Upper lobe of left lung (tissue), 4 donors: Measurements from ENCODE around the gene GRID1.

Experiments
- CTCF ChIP-seq, 6 experiments: fragments of 450-650 bp in 4 of 6; fragments of 200-600 bp in 2 of 6; sonication (generic) in 2 of 6; IDR thresholded peaks; one replicate each; pipeline ENCODE4 v1.5.1; 2016 to 2019; ENCODE audit warnings: antibody characterized with exemption in 6 of 6
- POLR2A ChIP-seq, 4 donors: fragments of 450-650 bp; IDR thresholded peaks; one replicate each; pipeline ENCODE4 v1.5.1; 2016 to 2017; ENCODE audit warnings: antibody characterized with exemption in 4 of 4, mild to moderate bottlenecking in 2 of 4
- POLR2AphosphoS5 ChIP-seq, 2 donors: sonication (generic); formaldehyde crosslinking; IDR thresholded peaks; one replicate each; pipeline ENCODE4 v1.5.1; 2017; ENCODE audit warnings: antibody characterized with exemption in 2 of 2

- TF ChIP-seq CTCF (IDR thresholded peaks at IDR 0.05), result no peak
- TF ChIP-seq POLR2A (IDR thresholded peaks at IDR 0.05), result no peak
- no peak for TF ChIP-seq POLR2AphosphoS5 (IDR thresholded peaks at IDR 0.05)
Measured at GRCh38 chr10:85967594-85967993, 399.0 kb downstream of the GRID1 start.
